CD4-positive, alpha-beta T cell (primary cell): Measurements from ENCODE around the gene STK38L. TPM values are rescaled to one million over a fixed set of nuclear protein-coding genes. Genes with fewer than 3 reads are reported as not detected.

ENCODE experiments used
- ATAC-seq: fragments of 200-7000 bp; cut with Tn5 transposase; one replicate; pipeline ENCODE4 v1.10.0; 2022; ENCODE audit warnings: mild to moderate bottlenecking; ENCODE audit not compliant: poor library complexity
- CTCF ChIA-PET: fragments of 350-600 bp; sonication (Branson Sonifier 250); formaldehyde crosslinking; loops from one replicate; lab custom pipeline; 2021; ENCODE audit warnings: antibody characterized with exemption, inconsistent platforms; lab: Charles Lee
- POLR2A ChIA-PET: fragments of 350-600 bp; sonication (Branson Sonifier 250); formaldehyde crosslinking; loops from one replicate; lab custom pipeline; 2021; ENCODE audit warnings: antibody characterized with exemption, inconsistent platforms; lab: Charles Lee
- DNase-seq, 14 experiments: peaks; one replicate each; pipeline ENCODE4 v3.0.0-alpha.2; 2013 to 2020; ENCODE audit warnings: mixed read lengths in 2 of 14
- H3K27ac ChIP-seq, 2 donors: one replicate each; pipeline versions ENCODE4 v1.5.1 to v1.7.0; 2013; ENCODE audit warnings: low read length in 2 of 2, low read depth in 1 of 2, mild to moderate bottlenecking in 1 of 2
- H3K27me3 ChIP-seq, 2 experiments: 1 replicate in 1 of 2; 2 replicates in 1 of 2; pipeline versions ENCODE4 v1.6.1 to v1.7.0; 2013; ENCODE audit warnings: low read length in 2 of 2, control low read depth in 1 of 2, mild to moderate bottlenecking in 1 of 2, moderate library complexity in 1 of 2; ENCODE audit not compliant: insufficient read depth in 2 of 2, control insufficient read depth in 1 of 2
- H3K36me3 ChIP-seq: one replicate; pipeline ENCODE4 v1.6.1; 2013; ENCODE audit warnings: low read length, control low read depth; ENCODE audit not compliant: insufficient read depth
- H3K4me1 ChIP-seq: one replicate; pipeline ENCODE4 v1.6.1; 2013; ENCODE audit warnings: low read length, control low read depth; ENCODE audit not compliant: insufficient read depth
- H3K4me3 ChIP-seq: one replicate; pipeline ENCODE4 v1.5.1; 2013; ENCODE audit warnings: mild to moderate bottlenecking, low read length, moderate library complexity
- H3K9me3 ChIP-seq, 2 experiments: 1 replicate in 1 of 2; 2 replicates in 1 of 2; pipeline versions ENCODE4 v1.6.1 to v1.7.0; 2013; ENCODE audit warnings: low read length in 2 of 2, mild to moderate bottlenecking in 2 of 2, control low read depth in 1 of 2, moderate library complexity in 1 of 2; ENCODE audit not compliant: control insufficient read depth in 1 of 2, insufficient read depth in 1 of 2
- H3K27ac Mint-ChIP-seq: one replicate; pipeline ENCODE4 v1.8.0; 2020; ENCODE audit warnings: mixed read lengths
- H3K27me3 Mint-ChIP-seq: one replicate; pipeline ENCODE4 v1.8.0; 2021; ENCODE audit warnings: mixed read lengths
- H3K36me3 Mint-ChIP-seq: one replicate; pipeline ENCODE4 v1.8.0; 2021; ENCODE audit warnings: low read depth, mixed read lengths
- H3K4me1 Mint-ChIP-seq: one replicate; pipeline ENCODE4 v1.8.0; 2021; ENCODE audit warnings: low read depth, mixed read lengths
- H3K4me3 Mint-ChIP-seq: one replicate; pipeline ENCODE4 v1.8.0; 2020; ENCODE audit warnings: mild to moderate bottlenecking, mixed read lengths
- H3K9me3 Mint-ChIP-seq: one replicate; pipeline ENCODE4 v1.8.0; 2020; ENCODE audit warnings: mixed read lengths
- intact Hi-C, 2 experiments: fragments of 100-400 bp; cut with DNase I in 1 of 2; cut with micrococcal nuclease in 1 of 2; formaldehyde crosslinking; loops; one replicate each; pipeline versions ENCODE4 v1.15.1 to v1.9.0; 2023 to 2025; cut with DNase I, micrococcal nuclease
- total RNA-seq, 174 experiments: library from RNA in 2 of 174; stranded (reverse) in 2 of 174; gene quantifications; one replicate each; pipeline ENCODE4 v1.2.3 and lab custom pipeline; 2021 to 2026
- TF ChIP-seq, protein P1 (sequence below): fragments of 200-600 bp; IDR thresholded peaks from one replicate; pipeline ENCODE4 v1.8.0; 2022; ENCODE audit warnings: antibody characterized with exemption, mild to moderate bottlenecking

STK38L gene
- total RNA-seq, 2 experiments from 2014 or later = 18.3 to 21.0 TPM

DNA sequence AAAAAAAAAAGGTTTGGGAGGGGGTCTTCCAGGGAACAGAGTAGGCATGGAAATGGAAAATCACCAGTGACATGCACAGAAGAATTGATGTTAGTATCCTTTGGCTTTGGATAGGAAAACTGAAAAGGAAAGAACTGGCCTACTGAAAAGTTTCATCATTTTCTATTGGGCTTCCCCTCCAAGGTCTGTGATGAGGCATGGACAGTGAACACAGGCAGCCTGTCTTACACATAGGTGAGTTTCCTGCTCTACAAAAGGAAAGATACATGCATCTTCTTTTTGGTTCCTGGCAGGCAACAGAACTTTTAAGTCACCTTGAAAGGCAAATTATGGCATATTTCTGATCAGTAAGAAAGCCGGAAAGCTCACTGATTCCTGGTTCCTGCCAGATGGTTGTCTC, 94.4 kb downstream of the STK38L start:
- no peaks in the 10 kb centered on the region for H3K9me3 Mint-ChIP-seq
- no peaks in the 10 kb centered on the region for H3K36me3 Mint-ChIP-seq
- Histone ChIP-seq H3K27ac (no peak overlapping the region), H3K4me3 (no peak overlapping the region), H3K27me3 (peaks cover 14 to 25% of the 10 kb centered on the region in 2 experiments), H3K36me3 (no peaks in the 10 kb centered on the region), H3K4me1 (peaks cover 4% of the 10 kb centered on the region), H3K9me3 (peaks cover 0 to 2% of the 10 kb centered on the region in 2 experiments)
- H3K4me1 Mint-ChIP-seq = peaks cover 5% of the 10 kb centered on the region
- no peak overlapping the region for H3K27ac Mint-ChIP-seq
- no peak overlapping the region for H3K4me3 Mint-ChIP-seq
- peaks cover 23% of the 10 kb centered on the region for H3K27me3 Mint-ChIP-seq
- ChIA-PET POLR2A (no interaction called here), CTCF (no interaction called here)
- intact Hi-C loops = no loop called here
- DNase-seq (no peak), ATAC-seq (no peak)
- TF ChIP-seq, protein P1, sequence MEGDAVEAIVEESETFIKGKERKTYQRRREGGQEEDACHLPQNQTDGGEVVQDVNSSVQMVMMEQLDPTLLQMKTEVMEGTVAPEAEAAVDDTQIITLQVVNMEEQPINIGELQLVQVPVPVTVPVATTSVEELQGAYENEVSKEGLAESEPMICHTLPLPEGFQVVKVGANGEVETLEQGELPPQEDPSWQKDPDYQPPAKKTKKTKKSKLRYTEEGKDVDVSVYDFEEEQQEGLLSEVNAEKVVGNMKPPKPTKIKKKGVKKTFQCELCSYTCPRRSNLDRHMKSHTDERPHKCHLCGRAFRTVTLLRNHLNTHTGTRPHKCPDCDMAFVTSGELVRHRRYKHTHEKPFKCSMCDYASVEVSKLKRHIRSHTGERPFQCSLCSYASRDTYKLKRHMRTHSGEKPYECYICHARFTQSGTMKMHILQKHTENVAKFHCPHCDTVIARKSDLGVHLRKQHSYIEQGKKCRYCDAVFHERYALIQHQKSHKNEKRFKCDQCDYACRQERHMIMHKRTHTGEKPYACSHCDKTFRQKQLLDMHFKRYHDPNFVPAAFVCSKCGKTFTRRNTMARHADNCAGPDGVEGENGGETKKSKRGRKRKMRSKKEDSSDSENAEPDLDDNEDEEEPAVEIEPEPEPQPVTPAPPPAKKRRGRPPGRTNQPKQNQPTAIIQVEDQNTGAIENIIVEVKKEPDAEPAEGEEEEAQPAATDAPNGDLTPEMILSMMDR = no peak

DNA sequence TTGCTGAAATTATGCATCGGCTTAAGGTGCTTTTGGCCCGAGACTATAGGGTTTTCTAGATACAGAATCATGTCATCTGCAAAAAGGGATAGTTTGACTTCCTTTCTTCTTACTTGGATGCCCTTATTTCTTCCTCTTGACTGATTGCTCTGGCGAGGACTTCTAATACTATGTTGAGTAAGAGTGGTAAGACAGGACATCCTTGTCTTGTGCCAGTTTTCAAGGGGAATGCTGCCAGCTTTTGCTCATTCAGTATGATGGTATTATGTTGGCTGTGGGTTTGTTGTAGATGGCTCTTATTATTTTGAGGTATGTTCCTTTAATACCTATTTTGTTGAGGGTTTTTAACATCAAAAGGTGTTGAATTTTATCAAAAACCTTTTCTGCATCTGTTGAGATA, 96.9 kb downstream of the STK38L start:
- H3K9me3 ChIP-seq = no peaks in the 10 kb centered on the region
- POLR2A ChIA-PET = no interaction called here
- Mint-ChIP-seq H3K4me1 (no peaks in the 10 kb centered on the region), H3K36me3 (no peaks in the 10 kb centered on the region), H3K9me3 (no peaks in the 10 kb centered on the region), H3K27ac (no peak overlapping the region), H3K27me3 (peaks cover 4% of the 10 kb centered on the region), H3K4me3 (no peak overlapping the region)
- H3K27me3 ChIP-seq = peaks cover 0 to 1% of the 10 kb centered on the region in 2 experiments
- CTCF ChIA-PET = no interaction called here
- intact Hi-C loops = no loop called here
- no peak overlapping the region for H3K4me3 ChIP-seq
- DNase-seq (no peak), ATAC-seq (no peak)
- H3K4me1 ChIP-seq = no peaks in the 10 kb centered on the region
- no peaks in the 10 kb centered on the region for H3K36me3 ChIP-seq
- TF ChIP-seq, protein P1 = no peak
- no peak overlapping the region for H3K27ac ChIP-seq

- ChIA-PET POLR2A (no interaction called here), CTCF (no interaction called here)
- Mint-ChIP-seq H3K36me3 (no peaks in the 10 kb centered on the region), H3K27me3 (no peaks in the 10 kb centered on the region), H3K4me3 (no peak overlapping the region), H3K27ac (no peak overlapping the region), H3K4me1 (no peaks in the 10 kb centered on the region), H3K9me3 (no peaks in the 10 kb centered on the region)
- Histone ChIP-seq H3K9me3 (no peaks in the 10 kb centered on the region), H3K4me1 (no peaks in the 10 kb centered on the region), H3K4me3 (no peak overlapping the region), H3K27ac (no peak overlapping the region), H3K36me3 (no peaks in the 10 kb centered on the region), H3K27me3 (no peaks in the 10 kb centered on the region)
- DNase-seq (no peak), ATAC-seq (no peak)
- intact Hi-C loops = no loop called here
- TF ChIP-seq, protein P1 = no peak
Observed at GRCh38 chr12:27342536-27342935, 98.5 kb downstream of the STK38L start.
